A204.1 (cell line): Measurements from ENCODE around the gene ALDH16A1.

ENCODE experiments used
- FAIRE-seq: peaks from 2 replicates; lab custom pipeline; 2012; peaks lifted over from hg19 to GRCh38; lab: Jason Lieb, UNC

The ALDH16A1 gene

DNA sequence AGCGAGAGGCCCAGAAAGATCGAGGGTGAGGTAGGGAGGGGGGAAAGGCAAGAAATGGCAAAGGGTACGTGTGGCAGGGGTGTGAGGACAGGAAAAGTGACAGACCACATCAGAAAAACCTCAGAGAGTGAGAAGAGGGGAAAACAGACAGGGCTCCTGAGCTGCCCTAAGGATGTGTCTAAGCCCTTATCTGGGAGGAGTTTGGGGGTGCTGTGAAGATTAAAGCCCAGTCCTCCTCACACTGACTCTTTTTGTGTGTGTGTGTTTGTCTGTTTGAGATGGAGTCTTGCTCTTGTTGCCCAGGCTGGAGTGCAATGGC, 29.1 kb upstream of the ALDH16A1 start:
- no peak for FAIRE-seq

DNA sequence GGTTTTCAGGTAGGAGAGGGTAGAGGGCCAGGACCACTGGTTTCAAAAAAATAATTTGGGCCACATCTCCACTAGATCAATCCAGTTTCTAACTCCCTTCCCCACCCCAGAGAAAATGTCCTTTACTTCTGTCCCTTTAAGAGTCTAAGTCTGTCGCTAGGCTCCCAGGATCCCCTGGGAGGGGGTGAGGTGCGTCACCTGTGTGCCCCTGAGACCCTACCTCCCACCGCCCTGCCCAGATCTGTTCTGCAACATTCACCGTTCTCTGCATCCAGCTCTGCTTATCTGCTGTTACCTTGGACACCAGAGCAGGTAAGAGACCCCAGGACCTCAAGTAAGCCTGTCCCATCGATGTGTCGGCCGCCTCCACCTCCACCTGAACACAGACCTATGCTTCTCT, 27.8 kb upstream of the ALDH16A1 start, which contains the start of gene GFY:
Gene GFY, plus strand, starts transcription at position 211 of the 400 bp plus-strand sequence. CDS start 1,043 bp downstream, outside the sequence.
- FAIRE-seq, result no peak

DNA sequence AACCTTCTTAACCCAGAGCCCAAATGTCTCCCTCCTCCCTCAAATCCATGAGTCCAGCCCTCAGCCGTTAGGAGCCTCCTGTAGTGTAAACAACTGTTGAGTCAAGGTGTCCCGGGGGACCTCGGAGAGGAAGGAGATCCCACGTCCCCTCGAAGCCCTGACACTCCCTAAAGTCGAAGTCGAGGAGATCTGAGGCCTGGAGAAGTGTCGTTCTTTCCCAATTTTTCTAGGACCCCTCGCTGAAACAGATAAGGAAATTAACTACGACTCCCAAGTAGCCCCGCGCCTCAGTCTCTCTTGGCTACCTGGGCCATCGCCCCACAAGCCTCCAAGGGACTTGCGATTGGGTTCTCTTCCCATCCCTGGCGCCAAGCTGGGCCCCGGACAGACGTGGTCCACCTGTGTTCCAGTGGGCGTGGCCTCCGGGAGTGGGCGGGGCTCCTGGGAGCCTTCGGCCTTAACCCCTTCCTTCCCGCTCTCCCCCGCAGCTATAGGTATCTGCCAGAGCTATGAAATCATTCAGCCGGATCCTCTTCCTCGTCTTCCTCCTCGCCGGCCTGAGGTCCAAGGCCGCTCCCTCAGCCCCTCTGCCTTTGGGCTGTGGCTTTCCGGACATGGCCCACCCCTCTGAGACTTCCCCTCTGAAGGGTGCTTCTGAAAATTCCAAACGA, 27.0 kb upstream of the ALDH16A1 start:
- no peak for FAIRE-seq

DNA sequence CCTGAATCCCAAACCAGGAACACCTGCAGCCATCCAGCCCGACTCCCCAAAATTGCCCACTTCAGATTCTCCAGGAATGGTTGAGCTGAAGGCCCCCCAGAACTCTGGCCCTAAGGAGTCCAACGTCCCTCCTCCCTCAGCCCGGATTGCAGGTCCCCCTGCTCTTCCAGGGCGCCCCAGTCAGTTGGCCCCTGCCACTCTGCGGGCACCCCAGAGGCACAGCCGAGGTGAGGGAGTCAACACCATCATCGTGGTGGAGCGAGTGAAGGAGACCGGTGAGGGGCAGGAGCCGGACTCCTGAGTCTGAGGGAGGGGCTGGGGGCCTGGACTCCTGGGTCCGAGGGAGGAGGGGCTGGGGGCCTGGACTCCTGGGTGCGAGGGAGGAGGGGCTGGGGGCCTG, 25.7 kb upstream of the ALDH16A1 start:
- no peak for FAIRE-seq

DNA sequence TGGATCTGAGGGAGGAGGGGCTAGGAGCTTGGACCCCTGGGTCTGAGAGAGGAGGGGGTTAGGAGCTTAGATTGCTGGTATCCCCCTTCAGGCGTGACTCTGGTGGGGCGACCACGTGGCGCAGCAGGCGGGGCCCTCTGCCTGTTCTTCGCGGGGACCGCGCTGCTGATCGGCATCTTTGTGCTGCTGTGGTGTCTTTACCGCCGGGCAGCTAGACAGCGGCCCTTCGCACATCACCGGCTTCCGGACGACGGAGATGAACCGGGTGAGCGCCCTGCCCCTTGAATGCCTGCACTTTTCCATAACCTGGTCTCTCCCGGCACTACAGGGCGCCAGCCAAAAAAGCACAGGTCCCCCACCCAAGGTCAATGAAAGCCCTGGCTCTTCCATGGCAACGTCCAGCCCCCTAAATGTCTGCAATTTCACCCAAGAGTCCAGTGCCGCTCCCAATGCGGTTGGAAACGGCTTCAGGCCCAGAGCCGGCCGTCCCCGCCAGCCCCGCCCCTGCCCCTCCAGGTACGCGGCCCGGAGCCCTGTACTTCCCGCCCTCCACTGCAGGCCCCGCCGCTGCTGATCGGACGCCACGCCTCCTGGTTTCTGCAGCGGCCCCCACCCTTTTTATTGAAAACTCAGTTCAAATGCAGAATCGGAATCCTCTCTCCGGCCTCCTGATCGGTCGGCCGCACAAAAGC, 25.0 kb upstream of the ALDH16A1 start:
- FAIRE-seq, result no peak

DNA sequence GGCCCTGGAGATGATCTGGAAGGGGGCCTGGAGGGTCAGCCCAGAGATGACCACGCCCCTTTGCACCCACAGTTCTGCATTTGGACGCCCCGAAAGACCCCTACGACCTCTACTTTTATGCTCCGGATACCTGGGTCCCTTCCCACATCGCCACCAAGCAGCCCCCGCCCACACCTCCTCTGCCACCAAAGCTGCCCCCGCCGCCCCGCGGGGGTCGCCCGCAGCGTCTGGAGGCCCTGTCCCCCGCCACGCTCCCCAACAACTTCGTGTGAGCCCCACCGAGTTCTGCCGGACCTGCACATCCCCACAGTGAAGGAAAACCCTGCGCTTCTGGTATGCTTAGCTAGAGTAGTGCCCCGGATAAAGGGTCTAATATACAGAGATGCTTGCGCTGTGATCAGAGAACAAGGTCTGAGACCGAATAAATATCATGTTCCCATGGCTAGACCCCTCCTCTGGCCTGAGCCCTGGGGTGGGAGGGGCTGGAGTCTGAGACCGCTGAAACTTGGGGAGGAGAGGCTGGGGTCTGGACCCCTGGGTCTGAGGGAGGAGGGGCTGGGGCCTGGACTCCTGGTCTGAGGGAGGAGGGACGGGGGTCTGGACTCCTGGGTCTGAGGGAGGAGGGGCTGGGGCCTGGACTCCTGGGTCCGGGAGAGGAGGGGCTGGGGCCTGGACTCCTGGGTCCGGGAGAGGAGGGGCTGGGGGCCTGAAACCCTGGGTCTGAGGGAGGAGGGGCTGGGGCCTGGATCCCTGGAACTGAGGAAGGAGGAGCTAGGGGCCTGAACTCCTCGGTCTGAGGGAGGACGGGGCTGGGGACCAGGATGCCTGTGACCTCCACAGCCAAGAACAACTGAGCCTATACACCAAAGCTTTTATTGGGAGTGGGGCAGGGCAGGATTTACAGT, 24.2 kb upstream of the ALDH16A1 start:
- no peak for FAIRE-seq

DNA sequence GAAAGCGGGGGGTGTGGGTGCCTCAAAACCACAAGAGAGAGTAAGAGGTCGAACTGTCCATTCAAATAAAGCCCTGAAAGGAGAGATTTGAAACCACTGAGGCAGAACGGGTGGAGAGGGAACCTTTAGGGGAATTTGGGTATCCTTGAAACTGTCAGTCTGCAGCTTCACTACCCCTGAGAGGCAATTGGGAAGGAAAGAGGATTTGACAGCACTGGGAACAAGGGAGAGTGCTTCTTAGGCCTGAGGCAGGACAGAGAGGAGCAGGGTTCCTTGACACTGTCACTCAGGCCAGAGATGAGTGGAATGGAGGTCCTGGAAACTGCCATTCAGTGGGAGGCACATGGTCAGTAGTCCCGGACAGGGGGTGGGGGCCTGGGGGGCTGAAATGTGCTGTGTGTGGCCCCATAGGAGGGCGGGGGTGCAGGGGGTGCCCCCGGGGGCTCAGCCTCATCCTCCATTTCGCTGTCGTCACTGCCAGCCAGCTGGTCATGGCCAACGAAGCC, 22.8 kb upstream of the ALDH16A1 start:
- FAIRE-seq, result no peak

DNA sequence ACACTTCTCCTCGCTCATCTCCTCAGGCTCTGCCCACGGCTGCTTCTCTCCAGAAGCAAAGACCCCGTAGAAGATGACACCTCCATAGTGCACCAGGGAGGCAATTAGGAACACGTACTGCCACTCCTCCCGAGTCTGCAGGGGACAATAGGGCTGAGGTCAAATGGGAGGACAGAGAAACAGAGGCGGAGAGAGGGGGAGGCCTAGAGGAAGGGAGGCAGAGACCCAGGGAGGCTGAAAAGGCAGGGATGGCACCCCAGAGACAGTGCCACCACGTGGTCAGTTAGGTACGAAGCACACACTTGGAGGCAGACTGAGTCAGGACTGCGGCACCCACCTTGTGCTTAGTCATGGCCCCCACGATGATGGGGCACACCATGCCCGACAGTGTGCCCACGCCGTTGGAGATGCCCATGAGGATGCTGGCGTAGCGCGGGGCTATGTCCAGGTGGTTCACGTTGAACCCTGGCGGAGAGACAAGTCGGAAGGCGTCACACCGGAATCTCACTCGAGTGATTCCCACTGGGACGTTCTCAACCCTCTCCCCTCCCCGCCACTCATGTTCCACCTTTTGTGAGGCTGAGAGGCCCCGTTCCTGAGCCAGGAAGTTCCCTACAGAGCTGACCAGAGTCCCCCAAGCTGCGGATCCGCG, 22.2 kb upstream of the ALDH16A1 start:
- no peak for FAIRE-seq

DNA sequence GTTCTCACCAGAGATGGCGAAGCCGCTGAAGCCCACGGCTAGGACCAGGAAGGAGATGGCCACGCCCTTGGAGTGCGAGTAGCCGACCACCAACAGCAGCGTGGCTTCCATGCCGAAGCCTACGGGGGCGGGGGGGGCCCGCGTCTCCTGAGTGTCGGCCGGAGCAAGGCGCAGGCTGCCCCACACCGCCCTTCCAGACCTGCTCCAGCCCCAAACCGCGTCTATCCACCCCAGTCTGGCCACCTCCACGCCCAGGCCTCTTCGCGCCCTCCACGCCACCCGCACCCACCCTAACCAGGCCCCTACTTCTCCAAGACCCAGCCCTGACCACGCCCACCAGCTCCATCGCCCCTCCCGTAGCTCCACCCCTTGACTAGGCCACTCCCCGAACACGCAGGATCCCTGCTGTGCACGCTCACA, 21.7 kb upstream of the ALDH16A1 start:
- FAIRE-seq, result no peak

DNA sequence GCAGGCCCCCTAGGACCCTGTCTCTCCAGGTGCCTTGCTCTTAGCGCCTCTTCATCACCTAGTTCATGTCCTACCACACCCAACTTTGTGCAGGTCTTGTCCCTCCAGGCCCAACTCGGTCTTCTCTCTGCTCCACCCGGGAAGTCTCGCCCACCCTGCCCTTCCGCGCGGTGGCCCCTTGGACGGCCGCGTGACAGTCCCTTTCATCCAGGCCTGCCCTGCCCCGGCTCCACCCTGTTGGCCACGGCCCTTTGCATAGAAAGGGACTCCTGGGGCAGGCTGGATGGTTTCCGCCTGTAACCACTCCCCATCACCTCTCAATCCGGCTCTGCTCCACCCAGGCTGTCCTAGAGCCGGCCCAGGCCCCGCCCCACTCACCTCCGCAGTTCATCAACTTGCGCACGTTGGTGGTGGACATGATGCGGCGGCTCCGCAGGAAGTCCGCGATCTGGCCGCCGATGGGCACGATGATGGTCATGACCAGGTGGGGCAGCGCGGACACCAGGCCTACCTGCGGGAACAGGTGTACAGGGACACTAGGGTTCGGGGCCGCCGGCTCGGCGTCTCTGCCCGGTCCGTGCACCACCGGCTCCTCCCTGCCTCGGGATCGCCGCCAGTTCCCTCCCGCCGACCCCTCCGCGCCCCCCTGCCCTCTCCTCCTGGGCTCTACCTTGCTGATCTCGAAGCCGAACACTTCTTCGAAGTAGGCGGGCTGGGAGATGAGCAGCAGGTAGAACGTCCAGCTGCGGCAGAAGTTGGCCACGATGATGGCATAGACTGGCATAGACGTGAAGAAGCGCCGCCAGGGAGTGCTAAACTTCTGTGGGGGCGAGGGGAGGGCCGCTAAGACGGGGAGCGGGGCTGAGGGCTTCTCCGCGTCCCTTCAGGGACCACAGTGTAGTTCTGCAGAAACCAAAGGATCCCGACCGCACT, 20.6 kb upstream of the ALDH16A1 start:
- no peak for FAIRE-seq

DNA sequence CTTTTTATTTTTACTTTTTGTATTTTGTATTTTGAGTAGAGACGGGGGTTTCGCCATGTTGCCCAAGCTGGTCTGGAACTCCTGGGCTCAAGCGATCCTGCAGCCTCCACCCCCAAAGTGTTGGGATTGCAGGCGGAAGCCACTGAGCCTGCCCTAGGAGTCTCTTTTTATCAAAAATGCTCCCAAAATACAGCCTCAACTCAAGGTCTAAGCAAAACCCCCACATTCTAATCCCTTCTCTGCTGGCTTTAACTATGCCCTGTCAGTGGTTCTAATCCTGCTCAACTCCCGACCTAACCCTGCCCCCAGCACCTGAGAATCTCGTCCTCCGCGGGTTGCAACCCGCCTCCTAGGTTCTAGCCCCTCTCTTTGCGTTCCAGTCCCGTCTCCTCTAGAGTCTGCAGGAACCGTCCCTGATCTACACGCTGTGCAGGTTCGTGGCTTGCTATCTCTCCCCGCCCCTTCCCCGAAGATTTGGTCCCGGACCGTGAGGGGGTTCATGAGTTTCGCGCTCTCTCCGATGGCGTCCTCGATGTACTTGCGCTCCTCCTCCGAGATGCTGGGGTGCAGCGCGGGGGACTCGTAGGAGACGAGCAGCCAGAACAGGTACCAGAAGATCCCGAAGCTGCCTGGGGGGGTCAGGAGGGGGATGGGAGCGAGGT, 19.7 kb upstream of the ALDH16A1 start:
- FAIRE-seq, result no peak

DNA sequence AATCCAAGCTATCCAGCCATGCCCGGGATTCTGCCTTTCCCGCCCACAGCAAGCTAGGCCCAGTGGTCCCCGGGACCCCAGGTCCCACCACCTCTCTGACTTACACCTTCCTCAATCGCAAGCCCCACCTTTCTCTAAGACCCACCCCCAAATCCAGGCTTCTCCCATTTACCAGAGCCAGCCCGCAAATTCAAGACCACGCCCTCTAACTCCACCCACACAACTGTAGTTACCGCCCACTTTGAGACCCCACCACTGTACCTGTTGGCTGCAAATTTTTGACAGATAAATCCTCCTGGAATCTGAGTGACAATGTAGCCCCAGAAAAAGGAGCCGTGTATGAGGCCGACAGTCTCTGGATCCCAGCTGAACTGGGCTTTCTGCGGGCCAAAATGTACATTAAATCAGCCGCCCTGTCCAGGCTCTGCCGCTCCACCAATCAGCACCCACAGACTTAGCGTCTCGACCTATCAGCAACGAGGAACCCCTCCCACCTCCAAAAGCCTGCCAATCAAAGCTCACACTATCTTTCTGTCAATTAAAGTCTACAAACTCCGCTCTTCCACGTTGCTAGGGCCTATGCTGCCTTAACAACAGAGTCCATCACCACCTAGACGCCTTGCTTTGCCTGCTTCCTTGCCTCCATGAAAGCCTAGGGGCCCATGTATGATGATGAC, 18.0 kb upstream of the ALDH16A1 start:
- no peak for FAIRE-seq

DNA sequence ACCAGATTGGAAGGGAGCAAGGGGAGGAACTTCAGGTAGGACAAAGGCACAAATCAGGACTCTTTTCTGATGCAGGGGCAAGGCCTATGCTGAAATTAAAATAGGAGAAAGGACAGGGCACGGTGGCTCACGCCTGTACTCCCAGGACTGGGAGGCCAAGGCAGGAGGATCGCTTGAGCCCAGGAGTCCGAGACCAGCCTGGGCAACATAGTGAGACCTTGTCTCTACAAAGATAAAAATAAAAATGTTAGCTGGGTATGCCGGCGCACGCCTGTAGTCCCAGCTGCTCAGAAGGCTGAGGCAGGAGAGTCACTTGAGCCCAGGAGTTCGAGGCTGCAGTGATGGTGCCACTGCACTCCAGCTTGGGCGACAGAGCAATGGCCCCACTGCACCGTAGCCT, 17.4 kb upstream of the ALDH16A1 start:
- no peak for FAIRE-seq

DNA sequence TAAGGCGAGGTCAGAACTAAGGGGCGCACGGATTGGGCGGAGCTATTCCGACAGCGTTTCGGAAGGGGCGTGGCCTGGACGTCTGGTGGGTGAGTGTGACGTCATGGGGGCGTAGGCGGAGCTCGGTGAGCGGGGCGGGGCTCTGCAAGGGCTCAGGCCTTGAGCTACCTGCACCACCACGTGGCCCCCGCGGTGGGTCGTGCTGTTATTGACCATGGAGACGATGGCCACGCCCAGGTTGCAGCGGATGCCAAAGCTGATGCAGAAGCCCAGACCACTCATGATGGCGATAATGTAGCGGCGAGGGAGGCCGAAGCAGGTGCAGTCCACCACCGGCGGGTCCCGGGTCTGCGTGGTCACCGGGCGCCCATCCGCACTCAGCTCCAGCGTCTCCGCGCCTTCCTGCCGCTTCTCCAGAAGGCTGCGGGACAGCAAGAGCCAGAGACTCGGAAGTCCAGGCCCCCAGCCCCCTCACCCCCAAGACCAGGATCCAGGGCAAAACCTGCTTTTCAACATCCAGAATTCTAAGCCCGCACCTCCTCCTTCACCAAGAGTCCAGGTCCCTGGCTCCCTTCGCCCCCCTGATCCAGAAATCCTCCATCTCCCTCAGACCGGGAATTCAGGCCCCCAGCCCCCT, 16.5 kb upstream of the ALDH16A1 start:
- FAIRE-seq, result no peak

DNA sequence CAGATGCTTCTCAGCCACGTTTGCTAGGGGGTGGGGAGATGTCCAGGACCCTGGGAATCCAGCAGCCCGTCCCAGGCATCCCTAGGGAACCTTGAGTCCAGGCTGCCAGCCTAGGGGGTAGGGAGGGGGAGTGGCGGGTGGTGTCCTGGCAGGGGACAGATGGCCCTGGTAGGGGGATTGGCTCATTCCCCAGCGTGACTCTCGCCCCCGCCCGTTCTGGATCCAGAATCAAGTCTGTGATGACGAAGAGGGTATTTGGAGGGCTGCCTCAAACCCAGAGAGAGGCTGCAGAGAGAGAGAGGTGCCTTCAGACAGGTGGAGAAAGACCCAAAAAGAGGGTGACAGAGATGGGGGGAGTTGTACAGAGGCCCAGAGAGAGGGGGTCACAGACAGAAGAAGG, 15.8 kb upstream of the ALDH16A1 start:
- FAIRE-seq, result no peak

DNA sequence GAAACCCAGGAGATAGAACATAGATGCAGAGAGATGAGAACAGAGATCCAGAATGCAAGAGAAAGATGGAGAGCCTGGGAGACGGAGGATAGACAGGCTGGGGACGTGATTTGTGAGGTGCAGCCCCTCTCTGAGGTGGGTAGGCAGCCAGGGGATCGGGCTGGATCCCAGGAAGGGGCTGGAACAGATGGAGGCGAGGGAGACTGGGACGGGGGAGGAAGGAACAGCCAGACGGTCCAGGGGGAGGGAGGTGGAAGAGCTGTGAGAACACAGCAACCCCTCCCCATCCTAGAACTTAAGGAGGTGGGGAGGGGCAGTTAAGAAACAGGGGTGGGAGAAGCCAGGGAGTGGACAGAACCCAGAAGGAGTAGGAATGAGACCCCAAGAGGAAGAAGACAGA, 14.8 kb upstream of the ALDH16A1 start:
- FAIRE-seq, result no peak

DNA sequence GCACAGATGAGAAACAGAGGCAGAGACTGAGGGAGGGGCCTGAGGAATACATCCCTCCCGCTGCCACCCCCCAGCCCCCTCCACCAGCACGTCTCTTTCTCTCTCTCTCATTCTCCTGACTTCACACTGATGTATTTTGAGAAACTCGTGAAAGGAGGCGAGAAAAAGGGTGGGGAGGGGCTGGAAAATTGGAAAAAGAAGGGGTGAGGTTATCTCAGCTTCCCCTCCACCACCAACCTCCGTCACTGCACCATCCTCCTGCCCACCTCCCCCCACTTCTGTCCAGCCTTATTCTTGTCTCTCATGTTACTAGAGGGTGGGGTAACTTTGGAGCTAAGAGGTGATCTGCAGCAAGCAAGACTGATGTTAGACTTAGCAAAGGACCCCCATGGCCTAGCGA, 13.2 kb upstream of the ALDH16A1 start:
- FAIRE-seq, result no peak

DNA sequence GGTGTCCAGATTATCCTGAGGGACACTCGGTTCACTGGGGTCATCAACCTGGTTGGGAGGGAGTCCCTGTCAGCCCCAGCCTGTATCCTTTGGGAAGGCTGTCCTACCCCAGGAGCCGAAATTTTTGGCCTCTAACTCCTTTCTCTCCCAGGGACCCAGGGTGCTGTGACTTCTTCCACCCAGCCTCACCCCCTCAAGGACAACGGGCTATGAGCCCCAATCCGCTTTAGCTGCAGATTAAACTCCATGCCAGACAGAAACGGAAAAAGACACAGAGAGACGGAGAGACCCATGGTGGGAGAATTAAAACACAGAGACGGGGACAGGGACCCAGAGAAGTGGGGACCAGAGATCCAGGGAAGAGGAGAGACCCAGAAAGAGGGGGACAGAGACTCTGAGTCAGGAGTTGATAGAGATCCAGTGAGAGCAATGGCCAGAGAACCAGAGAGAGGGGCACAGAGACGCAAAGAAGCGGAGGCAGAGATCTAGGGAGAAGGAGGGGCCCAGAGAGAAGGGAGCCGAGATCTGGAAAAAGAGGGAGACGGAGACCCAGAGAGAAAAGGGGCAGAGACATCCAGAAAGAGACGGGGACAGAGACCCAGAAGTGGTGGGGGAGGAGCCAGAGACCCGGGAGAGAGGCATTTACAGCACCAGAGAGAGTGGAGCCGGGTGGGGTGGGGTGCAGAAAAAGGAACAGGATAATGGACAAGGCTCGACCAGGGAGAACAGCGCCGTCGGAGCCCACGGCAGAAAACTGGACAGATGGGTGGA, 12.4 kb upstream of the ALDH16A1 start:
- no peak for FAIRE-seq
